Activated effector memory CD4-positive, alpha-beta T cell treated with anti-CD3 and anti-CD28 coated beads, Interleukin-2, amount 50 U/mL, for 16 hours (primary cell): ENCODE results near the gene GPR62.
"Not testable (repeated sequence)": the region's sequence is repeated elsewhere in the genome, so short reads cannot be mapped to it uniquely, and the experiment has no call there.

Experiments used
- DNase-seq: peaks from one replicate; pipeline ENCODE4 v3.0.0-alpha.2; 2020

Gene GPR62

DNA sequence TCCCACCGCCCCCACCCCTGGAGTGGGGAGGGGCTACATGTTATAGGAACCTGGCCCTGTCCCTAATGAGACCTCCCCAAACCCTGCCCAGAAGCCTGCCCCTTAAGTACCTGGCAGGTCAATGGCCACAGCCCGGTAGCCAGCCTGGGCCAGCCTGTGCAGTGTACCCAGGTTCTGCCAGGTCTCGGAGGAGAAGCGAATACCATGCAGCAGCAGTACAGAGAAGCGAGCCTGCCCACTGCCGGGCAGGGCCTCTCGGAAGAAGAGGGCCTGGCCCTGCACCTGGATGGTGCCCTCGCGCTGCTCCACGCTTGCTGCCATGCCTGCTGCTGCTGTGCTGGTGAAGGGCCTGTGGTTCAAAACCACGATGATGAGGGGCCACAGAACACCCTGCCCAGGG lies 16.2 kb downstream of the GPR62 start:
- DNase-seq = no peak

DNA sequence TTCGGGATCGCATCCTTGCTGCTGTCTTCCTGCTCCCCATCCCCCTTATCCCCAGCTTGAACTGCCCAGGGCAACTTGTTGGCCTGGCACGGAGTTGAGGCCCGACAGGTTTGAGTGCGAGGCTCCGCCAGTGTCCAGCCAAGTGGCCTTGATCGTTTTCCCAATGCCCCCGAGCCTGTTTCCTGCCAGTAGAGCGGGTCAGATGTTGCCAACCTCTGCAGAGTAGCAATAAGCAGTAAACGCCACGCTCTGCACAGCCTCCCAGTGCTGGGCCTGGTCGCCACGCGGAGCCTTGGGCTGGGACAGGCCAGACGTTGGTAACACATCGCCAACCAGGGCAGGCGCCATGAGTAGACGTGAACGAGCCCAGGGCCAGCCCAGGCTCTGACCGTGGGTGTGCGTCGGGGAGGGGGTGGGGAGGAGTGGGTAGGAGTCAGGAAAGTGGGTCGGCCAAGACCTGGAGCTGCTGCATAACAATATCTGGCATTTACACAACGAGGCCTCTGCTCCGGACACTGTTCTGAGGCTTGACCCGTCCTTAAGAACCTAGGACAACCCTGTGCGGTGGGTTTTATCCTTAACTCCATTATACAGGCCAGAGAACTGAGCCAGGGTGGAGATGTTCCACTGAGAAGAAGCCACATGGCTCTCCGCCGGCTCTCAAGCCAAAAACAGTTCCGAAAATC lies 19.2 kb downstream of the GPR62 start:
- DNase-seq = no peak

DNA sequence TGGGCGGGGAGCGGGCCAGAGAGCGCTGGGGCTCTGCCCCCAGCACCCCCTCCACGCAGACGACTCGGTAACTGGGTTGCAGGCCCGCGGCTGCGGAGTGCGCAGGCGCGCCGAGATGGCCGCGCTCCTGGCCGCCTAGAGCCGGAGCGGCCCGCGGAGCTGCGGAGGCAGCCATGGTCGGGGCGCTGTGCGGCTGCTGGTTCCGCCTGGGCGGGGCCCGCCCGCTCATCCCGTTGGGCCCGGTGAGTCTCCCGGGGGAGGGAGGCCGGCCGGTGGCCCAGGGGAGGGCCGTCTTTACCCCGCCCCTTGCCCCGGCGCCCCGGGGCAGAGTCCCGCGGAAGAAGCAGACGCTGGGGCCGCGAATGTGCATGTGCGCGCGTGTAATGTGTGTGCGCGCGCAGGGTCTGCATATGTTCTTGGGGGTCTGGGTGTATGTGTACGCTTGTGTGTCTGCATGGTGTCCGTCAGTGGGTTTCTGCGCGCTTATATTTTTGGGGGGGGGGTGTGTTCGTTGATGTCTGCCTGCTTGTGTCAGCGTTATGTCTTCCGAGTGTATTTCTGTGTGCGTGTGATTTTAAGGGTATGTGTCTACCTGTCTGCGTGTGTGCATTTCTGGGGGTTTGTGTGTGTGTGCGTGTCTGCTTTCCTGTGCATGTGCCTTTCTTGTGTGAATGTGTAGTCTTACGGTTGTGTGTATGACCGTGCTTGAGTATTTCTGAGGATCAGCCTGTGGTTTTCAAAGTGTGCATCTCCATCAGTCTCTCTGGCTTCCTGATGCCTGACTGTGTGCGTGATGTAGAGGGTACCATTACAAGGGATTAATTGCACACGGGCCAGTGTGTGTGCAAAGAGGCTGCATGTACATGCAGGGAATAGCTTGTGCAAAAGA lies 20.0 kb downstream of the GPR62 start, which contains the start of gene ABHD14A:
Gene ABHD14A (plus strand): TSS at position 102 of the 889 bp plus-strand sequence. CDS start 72 bp downstream, at position 174.
- DNase-seq = peak; percentile 91

DNA sequence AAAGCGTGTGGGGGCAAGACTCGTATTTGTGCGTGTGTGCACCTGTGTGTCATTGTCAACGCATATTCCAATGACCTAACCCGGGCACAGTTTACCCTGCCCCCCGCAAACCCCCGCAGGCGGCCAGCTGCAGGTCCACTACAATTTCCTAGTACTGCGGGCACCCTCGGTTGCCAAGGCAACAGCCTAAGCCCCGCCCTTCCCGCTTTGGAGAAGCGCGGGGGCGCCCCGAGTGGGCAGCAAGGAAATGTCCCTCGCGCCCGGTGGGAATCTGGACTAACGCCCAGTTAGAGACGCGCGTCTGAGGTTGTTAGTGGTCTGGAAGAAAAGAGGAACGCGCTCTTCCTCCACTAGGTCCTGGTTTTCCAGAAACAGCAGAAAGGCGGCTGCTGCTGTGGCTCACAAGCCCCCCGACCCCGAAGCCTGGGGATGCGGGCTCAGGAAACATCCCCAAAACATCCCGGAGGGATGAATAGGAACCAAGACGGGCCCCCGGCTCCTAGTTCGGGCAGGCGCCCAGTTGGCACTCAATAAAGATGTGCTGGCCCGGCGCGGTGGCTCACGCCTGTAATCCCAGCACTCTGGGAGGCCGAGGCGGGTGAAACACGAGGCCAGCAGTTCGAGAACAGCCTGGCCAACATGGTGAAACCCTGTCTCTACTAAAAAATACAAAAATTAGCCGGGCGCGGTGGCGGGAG lies 20.8 kb downstream of the GPR62 start:
- DNase-seq = peak; percentile 72

- DNase-seq = peak; percentile 76
These were observed 22.4 kb downstream of the GPR62 start for GRCh38 chr3:51977446-51978142.

DNA sequence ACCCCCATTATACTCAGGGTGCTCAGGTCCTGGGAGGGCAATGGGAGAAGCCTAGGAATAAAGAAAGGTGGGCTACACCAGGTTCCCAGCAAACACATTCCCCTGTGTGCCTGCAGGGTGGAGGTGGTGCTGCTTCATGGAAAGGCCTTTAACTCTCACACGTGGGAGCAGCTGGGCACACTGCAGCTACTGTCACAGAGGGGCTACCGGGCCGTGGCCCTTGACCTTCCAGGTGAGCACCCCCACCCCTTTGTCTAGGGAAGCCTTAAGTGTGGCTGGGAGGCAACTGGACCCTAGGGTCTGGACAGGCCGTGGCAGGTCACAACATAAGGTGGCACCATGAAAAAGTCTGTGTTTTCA lies 22.9 kb downstream of the GPR62 start:
- DNase-seq = no peak

- DNase-seq = no peak
These were observed 25.1 kb downstream of the GPR62 start for GRCh38 chr3:51980253-51980652.

DNA sequence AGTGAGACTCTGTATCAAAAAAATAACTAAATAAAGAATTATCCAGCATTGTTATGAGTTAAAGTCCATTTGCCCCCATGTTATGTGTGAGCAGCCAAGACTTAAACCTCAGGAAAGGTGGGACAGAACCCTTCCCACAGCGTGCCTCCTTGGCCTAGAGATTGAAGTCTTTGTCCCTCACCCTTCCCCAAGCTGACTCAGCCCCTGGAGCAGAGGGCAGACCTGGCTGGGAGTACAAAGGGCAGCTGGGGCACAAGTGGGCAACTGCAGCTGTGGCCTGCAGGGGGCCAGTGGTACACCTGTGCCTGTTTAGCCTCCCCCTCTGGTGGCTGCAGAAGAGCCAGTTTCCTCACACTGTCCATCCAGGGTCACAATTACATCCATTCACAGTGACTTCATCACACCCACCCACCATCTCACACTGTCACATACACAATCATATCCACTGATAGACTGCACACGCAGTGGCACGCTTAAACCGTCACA lies 27.2 kb downstream of the GPR62 start:
- peak; percentile 73 for DNase-seq

- peak; percentile 90 for DNase-seq
These were observed 27.8 kb downstream of the GPR62 start, which contains the start of gene ACY1 for GRCh38 chr3:51982838-51983577. Gene ACY1 (plus strand): TSS chr3:51983535. CDS start chr3:51984065, 530 bp downstream.

GRCh38 chr3:51983578-51984268 lies 28.5 kb downstream of the GPR62 start:
- DNase-seq = no peak

- no peak for DNase-seq
These were observed 29.1 kb downstream of the GPR62 start for GRCh38 chr3:51984269-51984647.

- DNase-seq = no peak
These were observed 29.9 kb downstream of the GPR62 start for GRCh38 chr3:51985063-51985462.

DNA sequence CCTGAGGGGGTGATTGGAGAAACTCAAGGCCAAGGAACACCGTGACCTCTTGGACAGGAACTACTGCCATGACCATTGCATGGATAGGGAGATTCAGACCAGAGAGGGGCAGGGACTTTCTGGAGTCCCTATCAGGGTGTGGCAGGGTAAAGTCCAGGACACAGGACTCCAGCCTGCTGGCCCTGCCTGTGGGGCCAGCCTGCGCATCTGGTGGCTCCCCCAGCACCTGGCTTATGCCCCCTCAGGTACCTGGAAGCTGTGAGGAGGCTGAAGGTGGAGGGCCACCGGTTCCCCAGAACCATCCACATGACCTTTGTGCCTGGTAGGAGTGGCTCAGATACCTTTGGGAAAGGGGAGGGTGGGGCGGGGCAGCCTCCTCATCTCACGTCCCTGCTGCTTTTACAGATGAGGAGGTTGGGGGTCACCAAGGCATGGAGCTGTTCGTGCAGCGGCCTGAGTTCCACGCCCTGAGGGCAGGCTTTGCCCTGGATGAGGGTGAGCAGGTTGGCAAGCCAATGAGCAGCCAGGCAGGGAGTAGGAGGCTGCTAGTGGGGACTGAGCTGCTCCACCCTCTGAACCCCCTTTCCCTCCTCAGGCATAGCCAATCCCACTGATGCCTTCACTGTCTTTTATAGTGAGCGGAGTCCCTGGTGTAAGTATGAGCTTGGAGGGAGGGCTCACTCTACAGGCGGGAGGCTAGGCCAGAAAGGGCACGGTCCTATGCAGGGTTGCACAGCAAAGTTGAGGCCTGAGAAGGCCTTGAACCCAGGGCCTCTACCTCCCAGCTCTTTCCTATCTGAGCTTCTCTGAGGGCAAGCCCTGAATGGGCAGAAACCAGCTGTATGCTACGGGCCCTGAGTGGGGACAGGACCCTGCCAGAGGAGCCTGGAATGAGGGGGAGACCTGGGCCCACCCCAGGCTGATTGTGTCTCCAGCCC lies 31.1 kb downstream of the GPR62 start:
- no peak for DNase-seq

DNA sequence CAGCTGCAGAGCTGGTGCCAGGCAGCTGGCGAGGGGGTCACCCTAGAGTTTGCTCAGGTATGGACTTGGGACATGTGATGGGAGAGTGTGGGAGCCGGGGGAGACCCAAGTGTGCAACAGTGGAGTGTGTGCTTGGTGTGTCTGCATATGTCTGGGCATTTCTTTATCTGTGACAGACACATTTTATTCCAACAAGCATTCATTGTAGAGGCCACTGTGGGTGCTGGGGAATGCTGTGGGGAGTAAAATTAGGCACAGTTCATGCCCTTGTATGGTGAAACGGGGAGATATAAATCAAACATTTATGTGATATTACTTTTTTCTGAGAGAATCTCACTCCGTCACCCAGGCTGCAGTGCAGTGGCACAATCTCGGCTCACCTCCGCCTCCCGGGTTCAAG lies 32.4 kb downstream of the GPR62 start:
- DNase-seq = no peak

DNA sequence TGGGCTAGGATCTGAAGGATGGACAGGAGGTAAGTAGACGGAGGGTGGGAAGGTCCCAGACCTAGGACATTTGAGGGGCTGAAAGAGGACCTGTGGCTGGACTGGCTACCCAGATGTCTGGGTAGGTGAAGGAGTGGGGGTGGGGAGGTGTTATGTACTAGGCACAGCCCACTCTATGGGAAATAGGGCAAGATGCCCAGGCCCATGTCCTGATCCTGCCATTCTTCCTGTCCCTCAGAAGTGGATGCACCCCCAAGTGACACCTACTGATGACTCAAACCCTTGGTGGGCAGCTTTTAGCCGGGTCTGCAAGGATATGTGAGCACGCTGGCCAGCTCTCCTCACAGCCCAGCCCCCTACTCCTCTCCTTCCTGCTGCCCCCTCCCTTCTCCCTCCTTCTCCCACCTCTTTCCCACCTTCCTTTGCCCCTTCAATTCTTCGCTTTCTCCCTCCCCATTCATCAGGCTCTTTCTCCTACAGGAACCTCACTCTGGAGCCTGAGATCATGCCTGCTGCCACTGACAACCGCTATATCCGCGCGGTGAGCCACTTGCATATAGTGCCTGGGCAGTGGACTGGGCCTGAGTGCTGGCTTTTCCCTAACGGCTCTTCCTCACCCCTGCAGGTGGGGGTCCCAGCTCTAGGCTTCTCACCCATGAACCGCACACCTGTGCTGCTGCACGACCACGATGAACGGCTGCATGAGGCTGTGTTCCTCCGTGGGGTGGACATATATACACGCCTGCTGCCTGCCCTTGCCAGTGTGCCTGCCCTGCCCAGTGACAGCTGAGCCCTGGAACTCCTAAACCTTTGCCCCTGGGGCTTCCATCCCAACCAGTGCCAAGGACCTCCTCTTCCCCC lies 33.3 kb downstream of the GPR62 start:
- no peak for DNase-seq

DNA sequence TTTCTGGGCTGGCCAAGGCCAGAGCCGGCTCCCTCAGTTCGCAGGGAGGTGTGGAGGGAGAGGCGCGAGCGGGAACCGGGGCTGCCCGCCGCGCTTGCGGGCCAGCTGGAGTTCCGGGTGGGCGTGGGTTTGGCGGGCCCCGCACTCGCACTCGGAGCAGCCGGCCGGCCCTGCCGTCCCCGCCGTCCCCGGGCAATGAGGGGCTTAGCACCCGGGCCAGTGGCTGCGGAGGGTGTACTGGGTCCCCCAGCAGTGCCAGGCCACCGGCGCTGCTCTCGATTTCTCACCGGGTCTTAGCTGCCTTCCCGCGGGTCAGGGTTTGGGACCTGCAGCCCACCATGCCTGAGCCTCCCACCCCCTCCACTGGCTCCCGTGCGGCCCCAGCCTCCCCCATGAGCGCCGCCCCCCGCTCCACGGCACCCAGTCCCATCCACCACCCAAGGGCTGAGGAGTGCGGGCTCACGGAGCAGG lies 35.4 kb downstream of the GPR62 start:
- not testable (repeated sequence) for DNase-seq

GRCh38 chr3:51992017-51992682 lies 37.0 kb downstream of the GPR62 start:
- no peak for DNase-seq

GRCh38 chr3:51993657-51994056 lies 38.5 kb downstream of the GPR62 start:
- DNase-seq = not testable (repeated sequence)
